Neural cell (in vitro differentiated cells): ENCODE results near the gene RFX2. TPM values are rescaled to one million over a fixed set of nuclear protein-coding genes. Genes with fewer than 3 reads are reported as not detected.

Source experiments
- H2AFZ ChIP-seq: fragments of 200-600, 300-800 bp; sonication (generic), shearing (Covaris generic); 2 replicates; pipeline ENCODE4 v1.6.0; 2014; ENCODE audit warnings: low read depth, mild to moderate bottlenecking, antibody characterized with exemption, low read length, moderate library complexity
- H3F3A ChIP-seq: fragments of 200-600 bp; shearing (Covaris generic); 2 replicates; pipeline ENCODE4 v1.6.1; 2016; ENCODE audit warnings: mild to moderate bottlenecking, moderate library complexity, mixed read lengths, antibody characterized with exemption, low read length; ENCODE audit not compliant: insufficient read depth, poor library complexity, severe bottlenecking
- H3K27ac ChIP-seq: fragments of 200-600, 300-800 bp; sonication (generic), shearing (Covaris generic); 2 replicates; pipeline ENCODE4 v1.5.1; 2014; ENCODE audit warnings: mild to moderate bottlenecking, low read length, moderate library complexity
- H3K27me3 ChIP-seq: fragments of 300-800, 200-600 bp; sonication (generic), shearing (Covaris generic); 2 replicates; pipeline ENCODE4 v1.6.0; 2014; ENCODE audit warnings: mild to moderate bottlenecking, low read depth, low read length, moderate library complexity; ENCODE audit not compliant: insufficient read depth
- H3K36me3 ChIP-seq: fragments of 300-800, 200-600 bp; sonication (generic), shearing (Covaris generic); 2 replicates; pipeline ENCODE4 v1.5.1; 2014; ENCODE audit warnings: mild to moderate bottlenecking, antibody characterized with exemption, low read length, moderate library complexity; ENCODE audit not compliant: insufficient read depth
- H3K4me2 ChIP-seq: fragments of 300-800, 200-600 bp; sonication (generic), shearing (Covaris generic); 2 replicates; pipeline ENCODE4 v1.6.0; 2014; ENCODE audit warnings: mild to moderate bottlenecking, low read length
- H3K4me3 ChIP-seq: fragments of 300-800, 200-600 bp; sonication (generic), shearing (Covaris generic); 2 replicates; pipeline ENCODE4 v1.5.1; 2014; ENCODE audit warnings: mild to moderate bottlenecking, low read length, moderate library complexity
- H3K79me2 ChIP-seq: fragments of 200-600 bp; shearing (Covaris generic); replicated peaks from 2 replicates; pipeline ENCODE4 v1.6.0; 2014; ENCODE audit warnings: mild to moderate bottlenecking, low read length, moderate library complexity; ENCODE audit not compliant: insufficient read depth
- H3K9ac ChIP-seq: fragments of 300-800, 200-600 bp; sonication (generic), shearing (Covaris generic); 2 replicates; pipeline ENCODE4 v1.6.1; 2016; ENCODE audit warnings: mild to moderate bottlenecking, low read length, mixed read lengths
- H3K9me2 ChIP-seq: fragments of 200-600 bp; shearing (Covaris generic); 2 replicates; pipeline ENCODE4 v1.6.1; 2016; ENCODE audit warnings: mild to moderate bottlenecking, low read length, mixed read lengths; ENCODE audit not compliant: insufficient read depth
- H3K9me3 ChIP-seq: fragments of 200-600, 300-800 bp; sonication (generic), shearing (Covaris generic); 2 replicates; pipeline ENCODE4 v1.6.1; 2016; ENCODE audit warnings: mild to moderate bottlenecking, mixed run types, low read length, moderate library complexity, mixed read lengths
- H4K20me1 ChIP-seq: fragments of 200-600 bp; shearing (Covaris generic); 2 replicates; pipeline ENCODE4 v1.6.1; 2016; ENCODE audit warnings: mild to moderate bottlenecking, mixed run types; ENCODE audit not compliant: insufficient read depth
- CTCF ChIP-seq: fragments of 450-650 bp; IDR thresholded peaks from 2 replicates; pipeline ENCODE4 v1.5.1; 2014; ENCODE audit warnings: antibody characterized with exemption, mild to moderate bottlenecking, moderate library complexity; ENCODE audit not compliant: poor library complexity, severe bottlenecking
- EP300 ChIP-seq: fragments of 450-650 bp; conservative IDR thresholded peaks from 2 replicates; pipeline ENCODE4 v1.6.1; 2014; ENCODE audit warnings: antibody characterized with exemption, mild to moderate bottlenecking, moderate library complexity; ENCODE audit not compliant: poor library complexity, severe bottlenecking
- EZH2 ChIP-seq: fragments of 200-600, 300-800 bp; shearing (Covaris generic), sonication (generic); IDR thresholded peaks from 2 replicates; pipeline ENCODE4 v1.6.1; 2014; ENCODE audit warnings: antibody characterized with exemption, low read length, borderline replicate concordance, mild to moderate bottlenecking; ENCODE audit not compliant: insufficient read depth, poor library complexity, severe bottlenecking
- MXI1 ChIP-seq: fragments of 450-650 bp; conservative IDR thresholded peaks from 2 replicates; pipeline ENCODE4 v1.6.1; 2014; ENCODE audit warnings: antibody characterized with exemption, mild to moderate bottlenecking; ENCODE audit not compliant: poor library complexity, severe bottlenecking
- POLR2AphosphoS5 ChIP-seq: IDR thresholded peaks from 2 replicates; pipeline ENCODE4 v1.6.1; 2012
- RAD21 ChIP-seq: fragments of 450-650 bp; conservative IDR thresholded peaks from 2 replicates; pipeline ENCODE4 v1.6.1; 2014; ENCODE audit warnings: antibody characterized with exemption, mild to moderate bottlenecking, moderate library complexity
- REST ChIP-seq: IDR thresholded peaks from 2 replicates; pipeline ENCODE4 v1.6.1; 2012; ENCODE audit warnings: borderline replicate concordance
- SMC3 ChIP-seq: fragments of 450-650 bp; conservative IDR thresholded peaks from 2 replicates; pipeline ENCODE4 v1.6.1; 2014; ENCODE audit warnings: antibody characterized with exemption, mild to moderate bottlenecking, moderate library complexity; ENCODE audit not compliant: poor library complexity
- TAF1 ChIP-seq: IDR thresholded peaks from 2 replicates; pipeline ENCODE4 v1.6.1; 2012; ENCODE audit warnings: low read depth
- polyA plus RNA-seq: library from polyadenylated mRNA; depleted of rRNA; stranded (reverse); fragments of >200 nt; gene quantifications from 2 replicates; pipeline ENCODE4 v1.2.3, GENCODE V29; 2014

The RFX2 gene
- polyA plus RNA-seq, 1 donor from 2014 or later: 0.69 TPM

GRCh38 chr19:6032381-6032780 is 77.9 kb downstream of the RFX2 start:
- no peak overlapping the region for H3K4me2 ChIP-seq
- H3K36me3 ChIP-seq: no peaks in the 10 kb centered on the region
- H3K9me2 ChIP-seq: no peaks in the 10 kb centered on the region
- H3F3A ChIP-seq: no peaks in the 10 kb centered on the region
- H4K20me1 ChIP-seq: no peaks in the 10 kb centered on the region
- H3K27me3 ChIP-seq: no peaks in the 10 kb centered on the region
- TF ChIP-seq TAF1 (no peak), SMC3 (no peak), MXI1 (no peak), CTCF (no peak), REST (no peak), EZH2 (no peak), RAD21 (no peak), POLR2AphosphoS5 (no peak)
- H3K79me2 ChIP-seq: no peaks in the 10 kb centered on the region
- no peaks in the 10 kb centered on the region for H3K9me3 ChIP-seq
- no peak overlapping the region for H3K9ac ChIP-seq
- no peak overlapping the region for H2AFZ ChIP-seq
- no peak overlapping the region for H3K4me3 ChIP-seq
- no peak overlapping the region for H3K27ac ChIP-seq

- Histone ChIP-seq H3K9me2 (no peaks in the 10 kb centered on the region), H3K4me3 (no peak overlapping the region), H2AFZ (no peak overlapping the region), H3K9ac (no peak overlapping the region), H3K27me3 (no peaks in the 10 kb centered on the region), H3K4me2 (no peak overlapping the region), H3K9me3 (no peaks in the 10 kb centered on the region), H3F3A (no peaks in the 10 kb centered on the region), H4K20me1 (no peaks in the 10 kb centered on the region), H3K27ac (no peak overlapping the region), H3K36me3 (no peaks in the 10 kb centered on the region), H3K79me2 (no peaks in the 10 kb centered on the region)
- TF ChIP-seq TAF1 (no peak), MXI1 (no peak), RAD21 (no peak), REST (no peak), EP300 (no peak), EZH2 (no peak), CTCF (no peak), SMC3 (no peak), POLR2AphosphoS5 (no peak)
Measured at GRCh38 chr19:6030214-6030507, 80.1 kb downstream of the RFX2 start.
